H1 (cell line): ENCODE results near the gene EVX2. TPM values are rescaled to one million over a fixed set of nuclear protein-coding genes. Genes with fewer than 3 reads are reported as not detected.
A peak's percentile ranks its signal among the peaks of the same experiment; 100 is the strongest.

Source experiments
- CTCF ChIP-seq, 3 experiments: IDR thresholded peaks; 1 replicate in 2 of 3; 2 replicates in 1 of 3; pipeline versions ENCODE4 v1.5.1 to v1.6.1; 2011; ENCODE audit warnings: low read length in 3 of 3, mild to moderate bottlenecking in 3 of 3, inconsistent platforms in 2 of 3, low read depth in 1 of 3, moderate library complexity in 1 of 3; ENCODE audit not compliant: insufficient read depth in 1 of 3; ENCODE audit errors: control extremely low read depth in 1 of 3
- polyA plus RNA-seq, 7 experiments: library from polyadenylated mRNA; depleted of rRNA in 3 of 7; stranded (reverse) in 5 of 7; unstranded in 2 of 7; fragments of >200 nt in 5 of 7; fragments of 200-250 nt in 2 of 7; gene quantifications; 1 replicate in 5 of 7; 2 replicates in 1 of 7; 4 replicates in 1 of 7; pipeline versions ENCODE4 v1.2.1 to v1.2.3, GENCODE V29; 2011 to 2013; ENCODE audit warnings: missing spikeins in 2 of 7, mixed read lengths in 2 of 7
- total RNA-seq: library from RNA; stranded (reverse); fragmentation: NEBNext Ultra II Directional; extraction: Animal tissue kit (Norgen Biotek cat#: 25700); gene quantifications from 2 replicates; pipeline ENCODE4 v1.2.1, GENCODE V29; 2021

EVX2 gene
- total and polyA plus RNA-seq, 2 of the 8 experiments (the other 6 are each of a cell fraction or from before 2014, with no cell fraction given), result not detected

GRCh38 chr2:176072951-176073904 is 10.5 kb downstream of the EVX2 start (continued):
- TF ChIP-seq CTCF (IDR thresholded peaks at IDR 0.05; ENCODE audit: control extremely low read depth in 1 of 3, insufficient read depth in 1 of 3, low read depth in 1 of 3, low read length in 3 of 3), result peak in 2 of 3 experiments; percentile 8 to 10; a peak in 2 of 4 replicates
